ENCODE results near the gene GLCE.

The GLCE gene

DNA sequence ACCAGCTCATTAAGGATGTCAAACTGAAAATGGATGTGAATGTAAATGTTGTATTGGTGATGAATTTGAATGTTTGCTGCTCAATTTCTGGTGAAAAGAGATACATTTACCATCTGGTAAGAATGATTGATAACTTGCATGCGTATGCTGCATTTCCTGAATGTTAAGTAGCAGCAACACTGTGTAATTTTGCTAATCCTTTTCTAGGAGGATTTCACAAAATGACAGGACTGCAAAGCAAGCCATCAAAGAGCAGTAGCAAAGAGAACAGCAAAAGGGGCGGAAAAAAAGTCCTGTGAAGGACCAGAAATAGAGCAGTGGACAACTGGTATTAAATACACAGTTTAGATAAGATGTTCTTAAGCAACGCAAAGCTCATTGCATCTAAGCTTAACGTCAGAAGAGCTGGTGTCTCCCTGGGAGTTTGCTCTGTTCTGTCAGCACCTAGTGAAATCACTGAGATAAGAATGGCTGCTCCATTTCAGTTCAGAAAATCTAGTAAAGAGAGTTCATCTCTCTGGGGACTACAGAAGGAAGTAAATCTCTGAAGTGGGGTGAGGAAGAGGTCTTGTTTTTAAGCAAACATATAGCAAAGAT is 114.7 kb downstream of the GLCE start:
- Histone ChIP-seq H3K4me1 (ENCODE audit: control insufficient read depth, insufficient read depth, low read length) (peaks cover 28% of the 10 kb centered on the region), H3K9ac (ENCODE audit: low read length) (no peak overlapping the region), H3K9me3 (ENCODE audit: control insufficient read depth, insufficient read depth, low read depth, low read length) (no peaks in the 10 kb centered on the region), H3K36me3 (ENCODE audit: control insufficient read depth, insufficient read depth, low read length) (no peaks in the 10 kb centered on the region), H3K27ac (ENCODE audit: low read depth, low read length) (no peak overlapping the region), H3K27me3 (ENCODE audit: control insufficient read depth, insufficient read depth, low read length) (no peaks in the 10 kb centered on the region), H3K4me3 (ENCODE audit: low read depth, low read length) (no peak overlapping the region)

DNA sequence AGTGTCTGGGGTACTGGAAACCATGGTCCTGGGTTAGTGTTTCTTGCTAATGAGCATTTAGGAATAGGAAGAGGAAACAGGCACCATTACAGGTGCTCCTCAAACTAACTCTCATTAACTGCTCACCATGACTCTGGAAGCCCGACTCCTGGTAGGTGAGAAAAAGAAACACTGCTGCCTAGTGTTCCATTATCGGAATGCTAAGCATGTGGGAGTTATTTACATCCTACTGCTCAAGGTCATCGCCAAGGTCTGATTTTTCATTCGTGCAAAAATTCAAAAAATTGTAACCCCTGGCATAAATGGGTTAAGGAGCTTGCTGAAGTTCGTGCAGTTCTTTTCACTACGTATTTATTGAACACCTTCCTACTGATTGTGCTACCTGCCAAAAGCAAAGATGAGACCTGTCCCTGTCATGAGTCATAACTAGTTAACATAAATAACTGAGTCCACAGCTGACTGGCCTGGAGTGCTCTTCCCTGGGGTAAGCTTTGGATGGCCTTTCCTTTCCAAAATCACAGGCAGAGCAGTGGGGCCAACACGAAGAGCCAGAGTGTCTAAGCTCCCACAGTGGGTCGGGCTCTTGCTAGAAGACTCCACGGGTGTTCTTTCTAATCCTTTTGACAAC is 115.6 kb downstream of the GLCE start:
- peaks cover 24% of the 10 kb centered on the region for H3K4me1 ChIP-seq (ENCODE audit: control insufficient read depth, insufficient read depth, low read length)
- H3K27me3 ChIP-seq (ENCODE audit: control insufficient read depth, insufficient read depth, low read length), result no peaks in the 10 kb centered on the region
- H3K4me3 ChIP-seq (ENCODE audit: low read depth, low read length), result no peak overlapping the region
- H3K9ac ChIP-seq (ENCODE audit: low read length), result no peak overlapping the region
- H3K27ac ChIP-seq (ENCODE audit: low read depth, low read length), result no peak overlapping the region
- no peaks in the 10 kb centered on the region for H3K36me3 ChIP-seq (ENCODE audit: control insufficient read depth, insufficient read depth, low read length)
- no peaks in the 10 kb centered on the region for H3K9me3 ChIP-seq (ENCODE audit: control insufficient read depth, insufficient read depth, low read depth, low read length)

DNA sequence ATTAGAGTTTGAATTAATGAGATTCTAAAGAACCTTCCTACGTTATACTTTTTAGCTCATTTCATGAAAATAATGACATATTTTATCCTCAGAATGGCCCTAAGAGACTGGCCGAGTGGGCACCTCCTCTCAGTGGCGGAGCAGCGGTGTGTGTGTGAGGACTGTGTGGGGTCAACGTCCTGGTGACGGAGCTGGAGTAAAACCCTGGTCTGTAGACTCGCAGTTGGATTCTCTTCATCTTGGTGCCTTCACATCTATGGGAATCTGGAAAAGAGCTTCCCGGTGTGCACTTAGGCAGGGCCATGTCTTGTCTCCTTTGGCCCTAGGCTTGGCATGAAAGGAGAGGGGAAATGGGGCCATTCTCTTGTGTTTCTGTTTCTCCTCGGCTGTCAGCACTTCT is 116.9 kb downstream of the GLCE start:
- Histone ChIP-seq H3K4me3 (ENCODE audit: low read depth, low read length) (no peak overlapping the region), H3K27ac (ENCODE audit: low read depth, low read length) (no peak overlapping the region), H3K9ac (ENCODE audit: low read length) (no peak overlapping the region), H3K27me3 (ENCODE audit: control insufficient read depth, insufficient read depth, low read length) (no peaks in the 10 kb centered on the region), H3K36me3 (ENCODE audit: control insufficient read depth, insufficient read depth, low read length) (no peaks in the 10 kb centered on the region), H3K9me3 (ENCODE audit: control insufficient read depth, insufficient read depth, low read depth, low read length) (no peaks in the 10 kb centered on the region), H3K4me1 (ENCODE audit: control insufficient read depth, insufficient read depth, low read length) (peaks cover 11% of the 10 kb centered on the region)

DNA sequence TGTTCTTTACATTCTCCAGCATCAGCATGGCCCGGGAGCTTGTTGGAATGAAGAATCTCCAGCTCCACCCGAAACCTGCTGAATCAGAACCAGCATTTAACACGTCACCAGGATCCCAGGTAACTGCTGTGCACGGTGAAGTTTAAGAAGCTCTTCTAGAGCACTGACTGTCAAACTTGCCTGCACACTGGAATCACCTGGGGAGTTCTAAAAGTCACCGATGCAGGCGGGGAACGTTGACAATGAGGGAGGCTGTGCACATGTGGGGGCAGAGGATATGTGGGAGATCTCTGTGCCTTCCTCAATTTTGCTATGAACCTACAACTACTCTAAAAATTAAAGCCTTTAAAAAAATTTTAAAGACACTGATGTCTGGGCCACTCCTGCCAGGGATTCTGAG is 119.2 kb downstream of the GLCE start:
- Histone ChIP-seq H3K27ac (ENCODE audit: low read depth, low read length) (no peak overlapping the region), H3K9ac (ENCODE audit: low read length) (no peak overlapping the region), H3K4me1 (ENCODE audit: control insufficient read depth, insufficient read depth, low read length) (peaks cover 9% of the 10 kb centered on the region; the same call in 1 of the 2 replicates), H3K9me3 (ENCODE audit: control insufficient read depth, insufficient read depth, low read depth, low read length) (no peaks in the 10 kb centered on the region), H3K4me3 (ENCODE audit: low read depth, low read length) (no peak overlapping the region), H3K36me3 (ENCODE audit: control insufficient read depth, insufficient read depth, low read length) (no peaks in the 10 kb centered on the region), H3K27me3 (ENCODE audit: control insufficient read depth, insufficient read depth, low read length) (no peaks in the 10 kb centered on the region)

DNA sequence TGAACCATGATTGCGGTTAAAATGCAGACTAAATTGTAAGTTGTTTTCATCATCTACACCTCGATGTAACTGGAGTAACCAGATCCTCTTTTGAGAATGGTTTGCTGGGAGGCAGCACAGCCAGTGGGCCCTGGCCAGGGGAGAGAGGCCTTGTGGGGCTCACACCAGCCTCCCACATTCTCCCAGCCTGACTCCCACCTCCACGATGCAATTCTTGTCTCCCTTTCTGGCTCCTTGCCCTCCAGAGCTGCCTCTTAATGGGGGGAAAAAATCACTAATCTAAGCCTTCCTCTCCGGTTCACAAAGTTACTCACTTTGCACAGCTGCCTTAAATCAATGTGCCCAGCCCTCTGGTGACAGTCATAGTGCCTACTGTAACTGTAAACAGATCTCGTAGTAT is 120.3 kb downstream of the GLCE start:
- Histone ChIP-seq H3K4me1 (ENCODE audit: control insufficient read depth, insufficient read depth, low read length) (peaks cover 7% of the 10 kb centered on the region; the same call in 1 of the 2 replicates), H3K9me3 (ENCODE audit: control insufficient read depth, insufficient read depth, low read depth, low read length) (no peaks in the 10 kb centered on the region), H3K36me3 (ENCODE audit: control insufficient read depth, insufficient read depth, low read length) (no peaks in the 10 kb centered on the region), H3K27ac (ENCODE audit: low read depth, low read length) (no peak overlapping the region), H3K4me3 (ENCODE audit: low read depth, low read length) (no peak overlapping the region), H3K27me3 (ENCODE audit: control insufficient read depth, insufficient read depth, low read length) (no peaks in the 10 kb centered on the region), H3K9ac (ENCODE audit: low read length) (no peak overlapping the region)

DNA sequence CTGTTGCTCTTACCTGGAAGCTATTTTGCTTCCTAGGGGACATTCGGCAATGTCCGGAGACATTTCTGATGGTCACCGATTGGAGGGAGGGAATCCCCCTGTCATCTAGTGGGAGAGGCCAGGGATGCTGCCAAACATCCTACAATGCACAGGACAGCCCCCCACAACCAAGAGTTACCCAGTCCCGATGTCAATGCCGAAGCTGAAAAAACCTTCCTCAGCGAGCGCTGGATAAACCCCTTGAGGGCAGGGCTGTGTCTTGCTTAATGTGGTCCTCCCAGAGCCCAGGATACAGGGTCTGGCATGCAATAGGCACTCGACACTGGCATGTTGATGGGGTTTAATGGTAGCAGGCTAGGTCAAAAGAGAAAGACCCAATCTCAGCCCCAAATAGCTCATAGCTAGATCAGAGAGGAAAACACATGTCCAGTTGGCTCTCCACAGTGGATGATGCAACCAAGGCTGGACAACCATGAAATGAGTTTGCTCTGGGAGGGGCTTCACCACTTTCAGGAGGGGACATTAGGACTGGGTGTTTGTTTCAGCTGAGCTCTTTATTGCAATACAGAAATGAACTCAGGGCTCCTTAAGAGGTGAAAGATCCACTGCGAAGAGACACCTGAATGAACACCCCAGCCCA is 121.8 kb downstream of the GLCE start:
- no peaks in the 10 kb centered on the region for H3K36me3 ChIP-seq (ENCODE audit: control insufficient read depth, insufficient read depth, low read length)
- H3K4me3 ChIP-seq (ENCODE audit: low read depth, low read length), result no peak overlapping the region
- H3K27me3 ChIP-seq (ENCODE audit: control insufficient read depth, insufficient read depth, low read length), result no peaks in the 10 kb centered on the region
- H3K4me1 ChIP-seq (ENCODE audit: control insufficient read depth, insufficient read depth, low read length), result no peaks in the 10 kb centered on the region
- no peaks in the 10 kb centered on the region for H3K9me3 ChIP-seq (ENCODE audit: control insufficient read depth, insufficient read depth, low read depth, low read length)
- H3K9ac ChIP-seq (ENCODE audit: low read length), result no peak overlapping the region
- H3K27ac ChIP-seq (ENCODE audit: low read depth, low read length), result no peak overlapping the region

DNA sequence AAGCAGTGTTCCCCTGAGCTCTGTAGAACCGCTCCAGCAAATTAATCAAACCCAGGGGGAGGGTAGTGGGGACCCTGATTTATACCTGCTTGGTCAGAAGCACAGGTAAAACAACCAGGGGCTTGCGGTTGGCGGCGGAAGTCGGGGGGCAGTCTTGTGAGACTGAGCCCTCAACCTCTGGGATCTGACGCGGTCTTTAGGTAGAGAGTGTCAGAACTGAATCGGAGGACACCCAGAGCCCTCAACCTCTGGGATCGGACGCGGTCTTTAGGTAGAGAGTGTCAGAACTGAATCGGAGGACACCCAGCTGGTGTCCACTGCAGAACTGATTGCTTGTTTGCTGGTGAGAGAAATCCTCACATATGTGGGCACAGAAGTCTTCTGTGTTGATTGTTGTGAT is 125.4 kb downstream of the GLCE start:
- Histone ChIP-seq H3K36me3 (ENCODE audit: control insufficient read depth, insufficient read depth, low read length) (no peaks in the 10 kb centered on the region), H3K27me3 (ENCODE audit: control insufficient read depth, insufficient read depth, low read length) (no peaks in the 10 kb centered on the region), H3K9ac (ENCODE audit: low read length) (no peak overlapping the region), H3K9me3 (ENCODE audit: control insufficient read depth, insufficient read depth, low read depth, low read length) (no peaks in the 10 kb centered on the region), H3K27ac (ENCODE audit: low read depth, low read length) (no peak overlapping the region), H3K4me1 (ENCODE audit: control insufficient read depth, insufficient read depth, low read length) (peaks cover 4% of the 10 kb centered on the region; the same call in 1 of the 2 replicates), H3K4me3 (ENCODE audit: low read depth, low read length) (no peak overlapping the region)

DNA sequence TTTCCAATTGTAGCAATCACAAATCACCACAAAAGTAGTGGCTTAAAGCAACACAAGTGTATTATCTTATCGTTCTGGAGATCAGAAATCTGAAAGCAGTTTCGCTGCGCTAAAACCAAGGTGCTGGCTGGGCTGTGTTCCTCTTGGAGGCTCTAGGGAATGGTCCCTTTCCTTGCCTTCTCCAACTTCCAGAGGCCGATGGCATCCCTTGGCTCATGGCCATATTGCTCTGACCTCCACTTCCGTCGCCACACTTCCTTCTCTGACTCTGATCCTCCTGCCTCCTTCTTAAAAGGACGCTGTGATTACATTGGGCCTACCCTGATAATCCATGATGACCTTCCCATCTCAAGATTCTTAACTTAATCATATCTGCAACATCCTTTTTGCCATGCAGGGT is 127.6 kb downstream of the GLCE start:
- Histone ChIP-seq H3K4me1 (ENCODE audit: control insufficient read depth, insufficient read depth, low read length) (peaks cover 4% of the 10 kb centered on the region; the same call in 1 of the 2 replicates), H3K36me3 (ENCODE audit: control insufficient read depth, insufficient read depth, low read length) (no peaks in the 10 kb centered on the region), H3K9me3 (ENCODE audit: control insufficient read depth, insufficient read depth, low read depth, low read length) (no peaks in the 10 kb centered on the region), H3K27ac (ENCODE audit: low read depth, low read length) (no peak overlapping the region), H3K4me3 (ENCODE audit: low read depth, low read length) (no peak overlapping the region), H3K9ac (ENCODE audit: low read length) (no peak overlapping the region), H3K27me3 (ENCODE audit: control insufficient read depth, insufficient read depth, low read length) (peaks cover 4% of the 10 kb centered on the region; the same call in 1 of the 2 replicates)

DNA sequence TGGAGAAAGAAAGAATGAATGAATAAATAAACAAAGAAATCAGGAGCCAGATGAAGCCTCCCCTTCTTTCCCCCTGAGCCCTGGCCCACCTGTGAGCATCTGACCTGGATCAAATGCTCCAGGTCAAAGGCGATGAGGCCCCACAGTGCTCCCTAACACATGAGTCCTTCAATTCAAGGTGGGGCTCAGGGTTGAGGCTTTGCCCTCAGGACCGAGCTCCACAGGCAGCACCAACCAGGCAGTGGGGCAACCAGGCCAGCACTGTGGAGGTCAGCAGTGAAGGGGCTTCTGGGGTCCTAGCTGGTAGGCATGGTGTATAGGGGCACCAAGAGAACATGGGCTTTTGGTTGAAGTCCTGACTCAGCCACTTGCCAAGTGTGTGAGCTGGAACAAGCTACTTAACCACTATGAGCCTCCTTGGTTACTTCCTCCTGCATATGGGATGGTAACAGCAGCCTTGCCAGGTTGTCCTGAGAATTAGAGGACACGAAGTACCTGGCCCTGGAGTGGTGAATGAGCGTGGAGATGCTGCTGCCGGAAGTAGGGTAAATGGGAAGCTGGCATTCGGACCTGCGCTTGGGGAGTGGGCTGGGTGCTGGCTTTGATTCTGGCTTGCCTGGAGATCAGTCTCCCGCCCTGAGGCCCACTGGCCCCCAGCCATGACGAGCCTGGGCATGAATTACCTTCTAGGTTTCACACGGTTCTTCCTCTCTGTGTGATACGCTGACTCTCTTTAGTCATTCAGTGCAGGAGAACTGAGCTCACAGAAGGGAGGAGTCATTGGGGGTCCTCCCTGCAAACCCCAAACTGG is 128.3 kb downstream of the GLCE start:
- Histone ChIP-seq H3K9me3 (ENCODE audit: control insufficient read depth, insufficient read depth, low read depth, low read length) (no peaks in the 10 kb centered on the region), H3K27me3 (ENCODE audit: control insufficient read depth, insufficient read depth, low read length) (peaks cover 4% of the 10 kb centered on the region; the same call in 1 of the 2 replicates), H3K9ac (ENCODE audit: low read length) (no peak overlapping the region), H3K27ac (ENCODE audit: low read depth, low read length) (no peak overlapping the region), H3K4me1 (ENCODE audit: control insufficient read depth, insufficient read depth, low read length) (peaks cover 4% of the 10 kb centered on the region; the same call in 1 of the 2 replicates), H3K4me3 (ENCODE audit: low read depth, low read length) (no peak overlapping the region), H3K36me3 (ENCODE audit: control insufficient read depth, insufficient read depth, low read length) (no peaks in the 10 kb centered on the region)

DNA sequence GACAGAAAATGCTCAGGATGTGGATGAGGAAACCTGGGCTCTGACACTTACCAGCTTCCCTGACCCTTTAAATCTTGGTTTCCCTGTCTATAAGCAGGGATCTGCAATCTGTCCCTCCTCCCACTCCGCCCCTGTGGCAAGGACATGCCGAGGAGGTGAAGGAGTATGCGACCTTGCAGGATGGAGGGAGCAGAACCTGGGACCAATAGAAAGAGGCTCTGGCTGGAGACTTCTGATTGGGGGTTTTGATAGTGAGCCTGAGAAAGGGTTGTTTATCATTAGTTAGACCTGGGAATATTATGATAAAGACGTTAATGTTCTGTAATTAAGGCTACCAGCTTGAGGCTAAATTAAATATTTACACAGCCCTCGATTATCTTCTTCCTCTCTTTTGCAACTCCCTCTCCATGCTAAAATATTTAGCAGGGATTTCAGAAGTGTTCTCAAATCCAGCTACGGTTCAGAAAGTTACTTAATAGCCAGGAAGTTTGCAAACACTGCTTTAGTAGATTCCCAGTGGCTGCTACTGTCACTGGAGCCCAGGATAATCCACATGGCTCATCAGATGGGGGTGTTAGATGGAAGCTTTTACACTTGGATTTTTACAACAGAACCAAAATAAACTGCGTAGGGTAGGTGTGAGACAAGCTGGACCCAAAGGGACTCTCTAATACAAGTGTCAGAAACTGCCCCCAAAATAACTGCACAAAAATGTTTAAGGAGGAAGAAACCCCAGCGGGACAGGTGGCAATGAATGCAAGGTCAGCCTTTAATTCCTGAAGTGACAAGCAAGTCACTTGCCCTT is 129.1 kb downstream of the GLCE start:
- H3K4me1 ChIP-seq (ENCODE audit: control insufficient read depth, insufficient read depth, low read length), result peaks cover 4% of the 10 kb centered on the region; the same call in 1 of the 2 replicates
- H3K4me3 ChIP-seq (ENCODE audit: low read depth, low read length), result no peak overlapping the region
- H3K27ac ChIP-seq (ENCODE audit: low read depth, low read length), result no peak overlapping the region
- H3K36me3 ChIP-seq (ENCODE audit: control insufficient read depth, insufficient read depth, low read length), result no peaks in the 10 kb centered on the region
- no peaks in the 10 kb centered on the region for H3K9me3 ChIP-seq (ENCODE audit: control insufficient read depth, insufficient read depth, low read depth, low read length)
- no peak overlapping the region for H3K9ac ChIP-seq (ENCODE audit: low read length)
- H3K27me3 ChIP-seq (ENCODE audit: control insufficient read depth, insufficient read depth, low read length), result peaks cover 4% of the 10 kb centered on the region; the same call in 1 of the 2 replicates
